GM23338 (cell line): ENCODE results near the gene COMMD10.

Experiments used
- CREB1 ChIP-seq: fragments of 250-450 bp; sonication (Bioruptor Pico); IDR thresholded peaks from 2 replicates; pipeline ENCODE4 v1.5.0; 2020; ENCODE audit warnings: low read depth, mild to moderate bottlenecking, moderate library complexity
- EZH2 ChIP-seq: fragments of 200-600 bp; sonication (generic); IDR thresholded peaks from one replicate; pipeline ENCODE4 v1.8.0; 2017; ENCODE audit warnings: antibody characterized with exemption, mild to moderate bottlenecking, low read depth; ENCODE audit not compliant: unreplicated experiment
- EZH2phosphoT487 ChIP-seq: fragments of 200-600 bp; sonication (generic); IDR thresholded peaks from one replicate; pipeline ENCODE4 v1.8.1; 2018; ENCODE audit warnings: antibody characterized with exemption; ENCODE audit not compliant: unreplicated experiment
- JUNB ChIP-seq: IDR thresholded peaks from one replicate; pipeline ENCODE4 v1.6.1; 2016; ENCODE audit warnings: antibody characterized with exemption; ENCODE audit not compliant: unreplicated experiment
- ZNF114 ChIP-seq: fragments of 250-450 bp; sonication (Bioruptor Pico); IDR thresholded peaks from 2 replicates; pipeline ENCODE4 v1.5.0; 2020; ENCODE audit warnings: mild to moderate bottlenecking, moderate library complexity
- TF ChIP-seq, protein P1 (sequence below), 2 experiments: fragments of 200-600 bp in 1 of 2; sonication (generic) in 1 of 2; conservative IDR thresholded peaks; 2 replicates each; pipeline versions ENCODE4 v1.5.1 to v1.6.1; 2016 to 2017; ENCODE audit warnings: antibody characterized with exemption in 2 of 2, low read depth in 2 of 2, mild to moderate bottlenecking in 2 of 2, moderate library complexity in 1 of 2
- TF ChIP-seq, protein P2 (sequence below): IDR thresholded peaks from one replicate; pipeline ENCODE4 v1.6.1; 2018; ENCODE audit warnings: antibody characterized with exemption; ENCODE audit not compliant: unreplicated experiment

DNA sequence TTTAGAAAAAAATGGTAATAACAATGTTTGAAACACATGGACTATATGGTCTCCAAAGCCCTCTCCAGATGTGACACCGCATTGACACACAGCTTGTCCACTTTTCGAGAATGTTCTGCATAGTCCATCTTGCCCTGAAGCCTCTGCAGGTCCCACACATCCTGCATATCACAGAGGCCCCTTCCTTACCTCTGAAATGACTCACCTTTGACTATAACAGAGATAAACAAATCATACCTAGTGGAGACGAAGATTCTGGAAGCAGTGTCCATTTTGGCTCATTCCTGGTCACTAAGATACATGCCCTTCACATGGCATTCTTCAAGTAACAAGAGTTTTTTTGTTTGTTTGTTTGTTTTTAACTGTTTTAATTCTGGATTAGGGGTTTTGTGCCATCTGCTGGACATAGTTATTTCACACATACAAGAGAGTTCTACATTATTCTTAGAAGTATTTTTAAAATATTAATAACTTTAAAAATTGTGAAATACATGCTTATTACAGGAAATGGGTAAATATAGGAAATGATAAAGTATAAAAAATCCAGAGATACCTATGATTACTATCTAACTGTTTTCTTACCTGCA, 47.5 kb upstream of the COMMD10 start:
- TF ChIP-seq, protein P1, sequence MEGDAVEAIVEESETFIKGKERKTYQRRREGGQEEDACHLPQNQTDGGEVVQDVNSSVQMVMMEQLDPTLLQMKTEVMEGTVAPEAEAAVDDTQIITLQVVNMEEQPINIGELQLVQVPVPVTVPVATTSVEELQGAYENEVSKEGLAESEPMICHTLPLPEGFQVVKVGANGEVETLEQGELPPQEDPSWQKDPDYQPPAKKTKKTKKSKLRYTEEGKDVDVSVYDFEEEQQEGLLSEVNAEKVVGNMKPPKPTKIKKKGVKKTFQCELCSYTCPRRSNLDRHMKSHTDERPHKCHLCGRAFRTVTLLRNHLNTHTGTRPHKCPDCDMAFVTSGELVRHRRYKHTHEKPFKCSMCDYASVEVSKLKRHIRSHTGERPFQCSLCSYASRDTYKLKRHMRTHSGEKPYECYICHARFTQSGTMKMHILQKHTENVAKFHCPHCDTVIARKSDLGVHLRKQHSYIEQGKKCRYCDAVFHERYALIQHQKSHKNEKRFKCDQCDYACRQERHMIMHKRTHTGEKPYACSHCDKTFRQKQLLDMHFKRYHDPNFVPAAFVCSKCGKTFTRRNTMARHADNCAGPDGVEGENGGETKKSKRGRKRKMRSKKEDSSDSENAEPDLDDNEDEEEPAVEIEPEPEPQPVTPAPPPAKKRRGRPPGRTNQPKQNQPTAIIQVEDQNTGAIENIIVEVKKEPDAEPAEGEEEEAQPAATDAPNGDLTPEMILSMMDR (conservative IDR thresholded peaks at IDR 0.05; ENCODE audit: low read depth in 2 of 2), result peak in 1 of 2 experiments; percentile 38; a peak in 3 of 4 replicates
- TF ChIP-seq, protein P2, sequence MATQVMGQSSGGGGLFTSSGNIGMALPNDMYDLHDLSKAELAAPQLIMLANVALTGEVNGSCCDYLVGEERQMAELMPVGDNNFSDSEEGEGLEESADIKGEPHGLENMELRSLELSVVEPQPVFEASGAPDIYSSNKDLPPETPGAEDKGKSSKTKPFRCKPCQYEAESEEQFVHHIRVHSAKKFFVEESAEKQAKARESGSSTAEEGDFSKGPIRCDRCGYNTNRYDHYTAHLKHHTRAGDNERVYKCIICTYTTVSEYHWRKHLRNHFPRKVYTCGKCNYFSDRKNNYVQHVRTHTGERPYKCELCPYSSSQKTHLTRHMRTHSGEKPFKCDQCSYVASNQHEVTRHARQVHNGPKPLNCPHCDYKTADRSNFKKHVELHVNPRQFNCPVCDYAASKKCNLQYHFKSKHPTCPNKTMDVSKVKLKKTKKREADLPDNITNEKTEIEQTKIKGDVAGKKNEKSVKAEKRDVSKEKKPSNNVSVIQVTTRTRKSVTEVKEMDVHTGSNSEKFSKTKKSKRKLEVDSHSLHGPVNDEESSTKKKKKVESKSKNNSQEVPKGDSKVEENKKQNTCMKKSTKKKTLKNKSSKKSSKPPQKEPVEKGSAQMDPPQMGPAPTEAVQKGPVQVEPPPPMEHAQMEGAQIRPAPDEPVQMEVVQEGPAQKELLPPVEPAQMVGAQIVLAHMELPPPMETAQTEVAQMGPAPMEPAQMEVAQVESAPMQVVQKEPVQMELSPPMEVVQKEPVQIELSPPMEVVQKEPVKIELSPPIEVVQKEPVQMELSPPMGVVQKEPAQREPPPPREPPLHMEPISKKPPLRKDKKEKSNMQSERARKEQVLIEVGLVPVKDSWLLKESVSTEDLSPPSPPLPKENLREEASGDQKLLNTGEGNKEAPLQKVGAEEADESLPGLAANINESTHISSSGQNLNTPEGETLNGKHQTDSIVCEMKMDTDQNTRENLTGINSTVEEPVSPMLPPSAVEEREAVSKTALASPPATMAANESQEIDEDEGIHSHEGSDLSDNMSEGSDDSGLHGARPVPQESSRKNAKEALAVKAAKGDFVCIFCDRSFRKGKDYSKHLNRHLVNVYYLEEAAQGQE, result no peak
- TF ChIP-seq CREB1 (CRISPR knock-in tag) (no peak), ZNF114 (CRISPR knock-in tag) (no peak), JUNB (no peak), EZH2 (no peak), EZH2phosphoT487 (no peak)
